ENCODE data around the gene PKMYT1.
"Not testable (repeated sequence)": the region's sequence is repeated elsewhere in the genome, so short reads cannot be mapped to it uniquely, and the experiment has no call there.

The PKMYT1 gene

GRCh38 chr16:2933136-2933535, 47.1 kb downstream of the PKMYT1 start:
- TF ChIP-seq EZH2 (IDR thresholded peaks at IDR 0.05; ENCODE audit: borderline replicate concordance, low read depth, low read length, severe bottlenecking) = no peak
- no peak for TF ChIP-seq CTCF (IDR thresholded peaks at IDR 0.05; ENCODE audit: borderline replicate concordance, extremely low read depth, low read length, poor library complexity, severe bottlenecking)
- H3K27ac ChIP-seq (ENCODE audit: low read length) = no peak overlapping the region

GRCh38 chr16:2931231-2931914, 48.9 kb downstream of the PKMYT1 start:
- H3K4me3 ChIP-seq (ENCODE audit: low read depth in 1 of 2, low read length in 2 of 2); DNase-seq; H3K9ac ChIP-seq (ENCODE audit: low read depth, low read length); ATAC-seq (ENCODE audit: insufficient read depth, low read depth); H3K27ac ChIP-seq (ENCODE audit: low read length); H2AFZ ChIP-seq (ENCODE audit: low read depth, low read length); H3K9me3 ChIP-seq (ENCODE audit: insufficient read depth, low read length, severe bottlenecking); H3K4me1 ChIP-seq (ENCODE audit: insufficient read depth, low read length); H3K27me3 ChIP-seq (ENCODE audit: insufficient read depth, low read length, poor library complexity); H4K20me1 ChIP-seq (ENCODE audit: insufficient read depth, low read length); H3K79me2 ChIP-seq (ENCODE audit: insufficient read depth, low read length); H3K4me2 ChIP-seq (ENCODE audit: insufficient read depth, low read length): not testable (repeated sequence)
- peaks cover 53% of the 10 kb centered on the region for H3K36me3 ChIP-seq (ENCODE audit: insufficient read depth, low read length)

More at GRCh38 chr16:2933136-2933535, 47.1 kb downstream of the PKMYT1 start:
- ATAC-seq (ENCODE audit: insufficient read depth, low read depth) (no peak), DNase-seq (no peak)
- H3K9me3 ChIP-seq (ENCODE audit: insufficient read depth, low read length, severe bottlenecking) = no peaks in the 10 kb centered on the region
- H4K20me1 ChIP-seq (ENCODE audit: insufficient read depth, low read length) = no peaks in the 10 kb centered on the region; the same call in none of the 2 replicates
- peaks cover 70% of the 10 kb centered on the region for H3K36me3 ChIP-seq (ENCODE audit: insufficient read depth, low read length)
- no peak overlapping the region for H3K9ac ChIP-seq (ENCODE audit: low read depth, low read length)
- H3K4me2 ChIP-seq (ENCODE audit: insufficient read depth, low read length) = no peak overlapping the region
- no peak overlapping the region for H2AFZ ChIP-seq (ENCODE audit: low read depth, low read length)
- H3K79me2 ChIP-seq (ENCODE audit: insufficient read depth, low read length) = no peaks in the 10 kb centered on the region
- no peak overlapping the region for H3K4me3 ChIP-seq (ENCODE audit: low read depth in 1 of 2, low read length in 2 of 2)
- no peaks in the 10 kb centered on the region for H3K27me3 ChIP-seq (ENCODE audit: insufficient read depth, low read length, poor library complexity)
- no peaks in the 10 kb centered on the region for H3K4me1 ChIP-seq (ENCODE audit: insufficient read depth, low read length)

GRCh38 chr16:2930236-2930635, 50.0 kb downstream of the PKMYT1 start:
- Histone ChIP-seq H3K4me2 (ENCODE audit: insufficient read depth, low read length) (no peak overlapping the region), H3K9ac (ENCODE audit: low read depth, low read length) (no peak overlapping the region), H3K36me3 (ENCODE audit: insufficient read depth, low read length) (peaks cover 45% of the 10 kb centered on the region), H3K79me2 (ENCODE audit: insufficient read depth, low read length) (no peaks in the 10 kb centered on the region), H3K4me3 (ENCODE audit: low read depth in 1 of 2, low read length in 2 of 2) (no peak overlapping the region), H2AFZ (ENCODE audit: low read depth, low read length) (no peak overlapping the region), H3K27me3 (ENCODE audit: insufficient read depth, low read length, poor library complexity) (no peaks in the 10 kb centered on the region), H4K20me1 (ENCODE audit: insufficient read depth, low read length) (no peaks in the 10 kb centered on the region; the same call in none of the 2 replicates), H3K27ac (ENCODE audit: low read length) (no peak overlapping the region), H3K4me1 (ENCODE audit: insufficient read depth, low read length) (peaks cover 10% of the 10 kb centered on the region), H3K9me3 (ENCODE audit: insufficient read depth, low read length, severe bottlenecking) (no peaks in the 10 kb centered on the region)
- TF ChIP-seq CTCF (IDR thresholded peaks at IDR 0.05; ENCODE audit: borderline replicate concordance, extremely low read depth, low read length, poor library complexity, severe bottlenecking) = no peak
- no peak for DNase-seq
- ATAC-seq (ENCODE audit: insufficient read depth, low read depth) = no peak

- H3K4me2 ChIP-seq (ENCODE audit: insufficient read depth, low read length) = no peak overlapping the region
- H4K20me1 ChIP-seq (ENCODE audit: insufficient read depth, low read length) = no peaks in the 10 kb centered on the region; the same call in none of the 2 replicates
- peaks cover 10% of the 10 kb centered on the region for H3K4me1 ChIP-seq (ENCODE audit: insufficient read depth, low read length)
- no peak overlapping the region for H2AFZ ChIP-seq (ENCODE audit: low read depth, low read length)
- no peak overlapping the region for H3K9ac ChIP-seq (ENCODE audit: low read depth, low read length)
- H3K9me3 ChIP-seq (ENCODE audit: insufficient read depth, low read length, severe bottlenecking) = no peaks in the 10 kb centered on the region
- DNase-seq (no peak), ATAC-seq (ENCODE audit: insufficient read depth, low read depth) (no peak)
- H3K27me3 ChIP-seq (ENCODE audit: insufficient read depth, low read length, poor library complexity) = no peaks in the 10 kb centered on the region
- peaks cover 42% of the 10 kb centered on the region for H3K36me3 ChIP-seq (ENCODE audit: insufficient read depth, low read length)
- no peak overlapping the region for H3K27ac ChIP-seq (ENCODE audit: low read length)
- no peak overlapping the region for H3K4me3 ChIP-seq (ENCODE audit: low read depth in 1 of 2, low read length in 2 of 2)
- TF ChIP-seq CTCF (IDR thresholded peaks at IDR 0.05; ENCODE audit: borderline replicate concordance, extremely low read depth, low read length, poor library complexity, severe bottlenecking) (no peak), EZH2 (IDR thresholded peaks at IDR 0.05; ENCODE audit: borderline replicate concordance, low read depth, low read length, severe bottlenecking) (no peak)
- H3K79me2 ChIP-seq (ENCODE audit: insufficient read depth, low read length) = no peaks in the 10 kb centered on the region
These were observed 50.6 kb downstream of the PKMYT1 start for GRCh38 chr16:2929693-2930092.

All from DND-41 (cell line).